ENCODE data around the gene EIF4A3. TPM values are rescaled to one million over a fixed set of nuclear protein-coding genes. Genes with fewer than 3 reads are reported as not detected.

EIF4A3 gene
- total RNA-seq, 1 donor from 2014 or later: 90.1 TPM

DNA sequence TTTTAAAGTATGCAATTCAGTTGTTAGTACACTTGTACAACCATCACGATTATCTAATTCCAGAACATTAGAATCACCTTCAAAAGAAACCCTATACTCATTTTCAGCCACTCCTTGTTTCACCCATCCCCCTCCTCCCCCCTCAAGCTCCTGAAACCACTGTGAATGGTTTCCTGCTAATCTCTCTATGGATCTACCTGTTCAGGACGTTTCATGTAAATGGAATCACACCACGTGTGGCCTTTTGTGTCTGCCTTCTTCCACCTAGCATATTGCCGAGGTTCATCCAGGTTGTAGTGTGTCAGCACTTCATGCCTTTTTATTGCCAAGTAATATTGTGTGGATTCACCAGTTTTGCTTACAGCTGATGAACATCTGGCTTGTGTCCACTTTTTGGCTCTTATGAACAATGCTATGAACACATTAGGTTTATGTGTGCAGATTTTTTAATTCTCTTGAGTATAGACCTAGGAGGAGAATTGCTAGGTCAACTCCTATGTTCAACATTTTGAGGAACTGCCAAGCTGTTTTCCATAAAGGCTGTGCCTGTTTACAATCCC, 17.8 kb downstream of the EIF4A3 start:
- no peak overlapping the region for H3K27ac ChIP-seq
- intact Hi-C loops (cut with DNase I): no loop called here
- no peak for DNase-seq (ENCODE audit: extremely low spot score in 2 of 2)
- H3K36me3 ChIP-seq: peaks cover 0 to 11% of the 10 kb centered on the region in 2 donors
- no peaks in the 10 kb centered on the region for H3K4me1 ChIP-seq
- no peak for TF ChIP-seq POLR2A (IDR thresholded peaks at IDR 0.05)
- TF ChIP-seq, protein P1, sequence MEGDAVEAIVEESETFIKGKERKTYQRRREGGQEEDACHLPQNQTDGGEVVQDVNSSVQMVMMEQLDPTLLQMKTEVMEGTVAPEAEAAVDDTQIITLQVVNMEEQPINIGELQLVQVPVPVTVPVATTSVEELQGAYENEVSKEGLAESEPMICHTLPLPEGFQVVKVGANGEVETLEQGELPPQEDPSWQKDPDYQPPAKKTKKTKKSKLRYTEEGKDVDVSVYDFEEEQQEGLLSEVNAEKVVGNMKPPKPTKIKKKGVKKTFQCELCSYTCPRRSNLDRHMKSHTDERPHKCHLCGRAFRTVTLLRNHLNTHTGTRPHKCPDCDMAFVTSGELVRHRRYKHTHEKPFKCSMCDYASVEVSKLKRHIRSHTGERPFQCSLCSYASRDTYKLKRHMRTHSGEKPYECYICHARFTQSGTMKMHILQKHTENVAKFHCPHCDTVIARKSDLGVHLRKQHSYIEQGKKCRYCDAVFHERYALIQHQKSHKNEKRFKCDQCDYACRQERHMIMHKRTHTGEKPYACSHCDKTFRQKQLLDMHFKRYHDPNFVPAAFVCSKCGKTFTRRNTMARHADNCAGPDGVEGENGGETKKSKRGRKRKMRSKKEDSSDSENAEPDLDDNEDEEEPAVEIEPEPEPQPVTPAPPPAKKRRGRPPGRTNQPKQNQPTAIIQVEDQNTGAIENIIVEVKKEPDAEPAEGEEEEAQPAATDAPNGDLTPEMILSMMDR (IDR thresholded peaks at IDR 0.05): no peak
- TF ChIP-seq POLR2AphosphoS5 (IDR thresholded peaks at IDR 0.05; ENCODE audit: insufficient read depth in 1 of 2, low read depth in 1 of 2): no peak
- H3K9me3 ChIP-seq: no peaks in the 10 kb centered on the region
- H3K4me3 ChIP-seq: no peak overlapping the region
- H3K27me3 ChIP-seq: no peaks in the 10 kb centered on the region

DNA sequence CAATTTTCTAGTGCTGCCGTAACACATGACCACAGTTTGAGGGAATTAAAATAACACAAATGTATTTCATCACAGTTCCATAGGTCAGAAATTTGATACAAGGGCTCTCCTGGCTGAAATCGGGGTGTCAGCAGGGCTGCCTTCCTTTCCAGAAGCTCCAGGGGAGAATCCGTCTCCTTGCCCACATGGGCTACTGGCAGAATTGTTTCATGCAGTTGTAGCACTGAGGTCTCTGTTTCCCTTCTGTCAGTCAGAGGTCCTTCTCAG, 20.5 kb downstream of the EIF4A3 start:
- Histone ChIP-seq H3K27ac (no peak overlapping the region), H3K9me3 (no peaks in the 10 kb centered on the region), H3K36me3 (no peaks in the 10 kb centered on the region), H3K4me1 (no peaks in the 10 kb centered on the region), H3K27me3 (no peaks in the 10 kb centered on the region), H3K4me3 (no peak overlapping the region)
- no peak for TF ChIP-seq POLR2A (IDR thresholded peaks at IDR 0.05)
- TF ChIP-seq POLR2AphosphoS5 (IDR thresholded peaks at IDR 0.05; ENCODE audit: insufficient read depth in 1 of 2, low read depth in 1 of 2): no peak
- DNase-seq (ENCODE audit: extremely low spot score in 2 of 2): no peak
- intact Hi-C loops (cut with DNase I): no loop called here

DNA sequence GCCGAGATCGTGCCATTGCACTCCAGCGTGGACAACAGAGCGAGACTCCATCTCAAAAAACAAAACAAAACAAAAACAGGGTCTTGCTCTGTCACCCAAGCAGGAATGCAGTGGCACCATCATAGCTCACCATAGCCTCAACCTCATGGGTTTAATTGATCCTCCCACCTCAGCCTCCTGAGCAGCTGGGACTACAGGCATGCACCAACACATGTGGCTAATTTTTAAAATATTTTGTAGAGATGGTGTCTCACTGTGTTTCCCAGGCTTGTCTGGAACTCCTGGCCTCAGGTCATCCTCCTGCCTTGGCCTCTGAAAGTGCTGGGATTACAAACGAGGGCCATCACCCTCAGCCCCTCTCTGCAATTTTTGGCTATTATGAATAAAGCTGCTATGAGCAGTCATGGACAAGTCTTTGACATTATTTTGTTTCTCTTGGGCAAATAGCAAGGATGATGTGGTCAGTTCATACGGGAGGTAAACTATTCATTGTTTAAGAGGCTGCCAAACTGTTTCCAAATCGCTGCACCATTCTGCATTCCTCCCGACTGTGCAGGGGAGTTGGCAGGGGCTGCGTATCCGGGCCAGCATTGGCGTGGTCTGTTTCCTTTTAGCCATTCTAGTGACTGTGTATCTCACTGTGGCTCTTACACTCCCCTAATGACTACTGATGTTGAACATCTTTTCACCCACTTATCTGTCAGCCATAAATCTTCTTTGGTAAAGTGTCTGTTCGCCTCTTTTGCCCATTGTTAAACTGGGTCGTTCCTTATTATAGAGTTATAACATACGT, 21.1 kb downstream of the EIF4A3 start:
- H3K4me1 ChIP-seq: no peaks in the 10 kb centered on the region
- H3K27me3 ChIP-seq: no peaks in the 10 kb centered on the region
- no peaks in the 10 kb centered on the region for H3K9me3 ChIP-seq
- intact Hi-C loops (cut with DNase I): no loop called here
- TF ChIP-seq POLR2AphosphoS5 (IDR thresholded peaks at IDR 0.05; ENCODE audit: insufficient read depth in 1 of 2, low read depth in 1 of 2) (no peak), POLR2A (IDR thresholded peaks at IDR 0.05) (no peak)
- TF ChIP-seq, protein P1 (IDR thresholded peaks at IDR 0.05): no peak
- no peak overlapping the region for H3K4me3 ChIP-seq
- H3K27ac ChIP-seq: no peak overlapping the region
- no peaks in the 10 kb centered on the region for H3K36me3 ChIP-seq
- DNase-seq (ENCODE audit: extremely low spot score in 2 of 2): no peak

DNA sequence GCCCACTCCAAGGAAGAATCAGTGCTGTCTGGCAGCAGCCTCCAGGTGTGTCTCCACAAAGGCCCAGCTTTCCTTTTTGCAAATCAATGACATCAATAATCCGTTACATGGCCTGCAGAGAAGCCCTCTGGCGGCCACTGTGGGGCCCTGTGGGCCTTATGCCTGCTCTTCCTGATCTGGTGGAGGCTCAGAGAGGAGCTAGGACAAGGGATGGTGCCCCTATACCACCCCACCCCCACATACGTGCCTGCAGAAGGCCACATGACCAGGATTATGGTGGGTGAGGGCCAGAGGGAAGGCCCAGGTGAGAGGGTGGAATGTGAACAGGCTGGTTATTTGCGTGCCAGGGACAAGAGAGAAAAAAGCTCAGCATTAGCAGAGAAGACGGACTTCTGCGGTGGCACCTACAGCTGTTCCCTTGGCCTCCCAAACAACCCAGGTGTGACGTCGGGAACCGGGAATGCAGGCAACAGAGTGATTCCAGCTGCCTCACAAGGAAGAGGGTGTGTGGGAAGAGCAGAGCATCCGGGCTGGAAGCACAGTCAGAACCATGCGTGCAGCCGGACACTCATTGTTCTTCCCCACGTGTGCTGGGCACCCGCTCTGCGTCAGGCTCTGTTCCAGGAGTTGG, 22.5 kb downstream of the EIF4A3 start:
- DNase-seq (ENCODE audit: extremely low spot score in 2 of 2): no peak
- no peak overlapping the region for H3K27ac ChIP-seq

DNA sequence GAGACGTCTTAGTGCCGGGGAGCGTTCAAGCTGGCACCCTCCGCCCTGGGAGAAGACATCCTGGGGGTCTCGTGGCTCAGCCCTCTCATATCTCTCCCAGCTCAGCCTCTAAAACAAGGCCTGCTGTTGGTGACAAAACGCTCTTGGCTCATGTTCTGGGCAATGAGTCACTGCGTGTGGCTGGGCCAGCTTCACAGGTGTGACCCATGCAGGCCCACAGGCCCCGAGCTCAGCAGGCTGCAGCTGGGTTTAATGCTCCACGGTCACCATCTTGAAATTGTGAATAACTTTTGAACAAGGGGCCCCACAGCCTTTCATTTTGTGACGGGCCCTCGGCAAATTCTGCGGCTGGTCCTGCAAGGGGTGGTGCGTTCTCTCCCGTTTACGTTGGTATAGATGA, 23.1 kb downstream of the EIF4A3 start:
- DNase-seq (ENCODE audit: extremely low spot score in 2 of 2): no peak
- no peak overlapping the region for H3K27ac ChIP-seq
- no peak overlapping the region for H3K4me3 ChIP-seq
- TF ChIP-seq POLR2A (IDR thresholded peaks at IDR 0.05) (no peak), POLR2AphosphoS5 (IDR thresholded peaks at IDR 0.05; ENCODE audit: insufficient read depth in 1 of 2, low read depth in 1 of 2) (no peak)
- TF ChIP-seq, protein P1 (IDR thresholded peaks at IDR 0.05): no peak
- intact Hi-C loops (cut with DNase I): no loop called here
- H3K9me3 ChIP-seq: no peaks in the 10 kb centered on the region
- H3K36me3 ChIP-seq: peaks cover 0 to 7% of the 10 kb centered on the region in 2 donors
- H3K4me1 ChIP-seq: no peaks in the 10 kb centered on the region
- no peaks in the 10 kb centered on the region for H3K27me3 ChIP-seq

More for the DNA sequence above, 22.5 kb downstream of the EIF4A3 start:
- H3K4me1 ChIP-seq: no peaks in the 10 kb centered on the region
- H3K36me3 ChIP-seq: peaks cover 0 to under 1% of the 10 kb centered on the region in 2 donors
- no peak overlapping the region for H3K4me3 ChIP-seq
- intact Hi-C loops (cut with DNase I): no loop called here
- H3K9me3 ChIP-seq: no peaks in the 10 kb centered on the region
- H3K27me3 ChIP-seq: no peaks in the 10 kb centered on the region
- TF ChIP-seq POLR2AphosphoS5 (IDR thresholded peaks at IDR 0.05; ENCODE audit: insufficient read depth in 1 of 2, low read depth in 1 of 2) (no peak), POLR2A (IDR thresholded peaks at IDR 0.05) (no peak)
- TF ChIP-seq, protein P1 (IDR thresholded peaks at IDR 0.05): no peak

All from vagina (tissue), 2 donors.